GM12872 (cell line): ENCODE measurements around the gene HACD1.

Source experiments
- CTCF ChIP-seq: IDR thresholded peaks from 3 replicates; pipeline ENCODE4 v1.5.1; 2011; ENCODE audit warnings: low read depth, mild to moderate bottlenecking, low read length, moderate library complexity; ENCODE audit not compliant: insufficient read depth

The HACD1 gene

GRCh38 chr10:17640331-17640816 lies 23.2 kb upstream of the HACD1 start:
- TF ChIP-seq CTCF: no peak

- no peak for TF ChIP-seq CTCF
Measured at GRCh38 chr10:17637869-17638268, 20.7 kb upstream of the HACD1 start.

GRCh38 chr10:17633353-17633752 lies 16.2 kb upstream of the HACD1 start:
- TF ChIP-seq CTCF: no peak

- no peak for TF ChIP-seq CTCF
Measured at GRCh38 chr10:17626656-17627055, 9.5 kb upstream of the HACD1 start.

GRCh38 chr10:17624996-17625395 lies 7.8 kb upstream of the HACD1 start:
- TF ChIP-seq CTCF: no peak

GRCh38 chr10:17622061-17622460 lies 4.9 kb upstream of the HACD1 start:
- no peak for TF ChIP-seq CTCF

GRCh38 chr10:17616403-17617030 lies 657 bp downstream of the HACD1 start:
- no peak for TF ChIP-seq CTCF
